Fibroblast of skin of right quadriceps (primary cell): ENCODE data around the gene IL1RAP.

ENCODE experiments used
- DNase-seq: peaks from one replicate; pipeline ENCODE4 v3.0.0-alpha.2; 2013

The IL1RAP gene

DNA sequence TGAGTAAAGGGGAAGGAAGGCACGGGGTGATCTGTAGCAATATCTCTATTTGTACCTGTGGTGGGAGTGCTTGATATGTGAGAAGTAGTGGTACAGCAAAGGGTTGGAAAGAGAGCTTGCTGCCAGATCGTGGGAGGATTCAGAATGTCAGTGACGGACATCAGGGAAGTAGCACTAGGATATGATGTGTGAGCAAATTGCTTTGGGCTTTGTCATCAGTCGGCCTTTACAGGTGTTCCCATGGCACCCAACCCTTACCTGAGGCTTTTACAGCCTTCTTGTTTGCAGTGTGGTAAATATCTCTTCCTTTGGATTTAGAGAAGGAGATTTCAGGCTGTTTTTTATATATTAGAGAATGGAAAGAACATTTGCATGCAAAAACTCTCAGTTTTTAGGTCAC is 29.8 kb downstream of the IL1RAP start:
- DNase-seq, result no peak

DNA sequence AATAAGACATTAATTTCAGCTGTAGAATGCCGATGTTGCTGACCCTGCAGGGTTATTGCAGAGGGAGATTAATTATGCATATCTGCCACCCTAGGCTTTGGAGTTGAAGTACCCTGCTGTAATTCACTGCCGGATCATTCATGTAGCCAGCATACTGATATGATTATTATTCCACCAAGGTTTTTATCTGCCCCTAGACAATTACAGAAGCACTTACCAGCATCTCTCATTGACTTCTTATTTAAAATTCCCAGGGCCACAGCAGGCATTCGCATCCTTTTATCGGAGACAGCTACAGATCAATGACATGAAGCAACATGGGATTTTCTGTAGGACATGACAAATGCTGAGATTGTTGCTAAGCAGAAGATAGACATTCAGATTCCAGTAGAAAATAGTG is 31.3 kb downstream of the IL1RAP start:
- no peak for DNase-seq

GRCh38 chr3:190546881-190547510 is 33.1 kb downstream of the IL1RAP start:
- DNase-seq, result no peak

- no peak for DNase-seq
Observed at GRCh38 chr3:190548031-190548656, 34.3 kb downstream of the IL1RAP start.

DNA sequence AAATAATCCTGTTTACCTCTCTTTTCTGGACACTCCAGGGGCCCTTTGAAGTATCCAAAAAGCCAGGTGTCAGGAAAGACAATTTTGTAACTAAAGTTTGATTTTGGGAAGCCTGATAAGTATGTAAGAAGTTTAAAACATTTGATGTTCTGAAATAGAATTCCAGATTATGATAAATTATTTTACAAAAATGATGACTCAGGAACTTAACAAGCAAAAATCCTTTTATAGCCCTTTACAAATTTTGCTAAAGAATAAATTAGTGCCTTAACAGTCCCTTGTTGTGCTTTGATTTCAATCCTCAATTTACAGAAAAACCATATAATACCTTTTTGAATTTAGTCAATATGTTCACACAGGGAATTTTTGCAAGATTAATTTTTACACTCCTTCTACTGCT is 38.1 kb downstream of the IL1RAP start:
- DNase-seq, result no peak

GRCh38 chr3:190552969-190553759 is 39.3 kb downstream of the IL1RAP start:
- DNase-seq, result no peak

DNA sequence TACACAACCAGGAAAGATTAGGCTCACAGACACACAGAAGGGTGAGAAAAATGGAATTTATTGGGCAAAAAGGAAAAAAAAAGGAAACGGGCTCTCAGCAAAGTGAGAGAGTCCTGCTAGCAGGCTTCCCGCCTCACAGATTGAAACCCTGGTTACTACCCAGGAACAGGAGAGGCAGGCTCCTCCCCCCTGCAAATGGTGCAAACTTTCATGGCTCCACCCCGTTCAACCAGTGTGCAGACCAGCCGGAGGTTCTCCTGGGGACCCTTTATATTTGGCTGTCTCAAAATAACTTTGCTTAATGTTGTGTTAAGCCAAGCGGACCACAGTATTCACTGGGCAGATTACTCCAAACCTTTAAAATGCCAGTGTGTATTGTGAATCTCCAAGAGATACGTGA is 40.3 kb downstream of the IL1RAP start:
- DNase-seq, result no peak

DNA sequence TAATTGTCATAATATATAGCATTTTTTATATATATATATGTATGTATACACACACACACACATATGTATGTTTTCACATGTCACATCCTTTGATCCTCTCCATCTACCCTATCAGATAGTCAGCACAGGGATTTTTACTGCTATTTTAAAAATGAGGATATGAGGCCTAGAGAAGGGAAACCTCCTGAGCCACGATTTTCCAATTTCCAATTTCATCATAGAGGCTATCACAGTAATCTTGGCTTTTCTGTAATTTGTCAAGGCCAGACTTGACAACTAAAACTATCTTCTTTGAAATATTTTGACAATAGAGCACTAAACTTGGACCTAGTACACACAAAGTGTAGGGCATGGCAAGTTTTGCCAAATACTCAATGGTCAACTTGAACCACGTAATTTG is 42.5 kb downstream of the IL1RAP start:
- no peak for DNase-seq

- DNase-seq, result no peak
Observed at GRCh38 chr3:190557296-190557695, 43.4 kb downstream of the IL1RAP start.

DNA sequence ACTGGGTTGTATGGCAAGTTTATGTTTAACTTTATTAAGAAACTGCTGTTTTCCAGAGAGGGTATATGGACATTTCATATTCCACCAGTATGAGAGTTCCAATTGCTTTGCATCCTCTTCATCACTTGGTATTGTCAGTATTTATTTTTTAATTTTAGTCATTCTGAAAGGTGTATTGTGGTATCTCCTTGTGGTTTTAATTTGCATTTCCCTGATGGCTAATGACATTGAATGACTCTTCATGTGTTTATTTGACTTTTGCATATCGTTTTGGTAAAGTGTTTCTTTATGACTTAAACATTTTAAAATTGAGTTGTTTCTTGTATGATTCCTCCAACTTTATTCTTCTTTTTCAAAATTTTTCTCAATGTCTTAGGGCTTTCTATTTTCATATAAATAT is 44.4 kb downstream of the IL1RAP start:
- no peak for DNase-seq

DNA sequence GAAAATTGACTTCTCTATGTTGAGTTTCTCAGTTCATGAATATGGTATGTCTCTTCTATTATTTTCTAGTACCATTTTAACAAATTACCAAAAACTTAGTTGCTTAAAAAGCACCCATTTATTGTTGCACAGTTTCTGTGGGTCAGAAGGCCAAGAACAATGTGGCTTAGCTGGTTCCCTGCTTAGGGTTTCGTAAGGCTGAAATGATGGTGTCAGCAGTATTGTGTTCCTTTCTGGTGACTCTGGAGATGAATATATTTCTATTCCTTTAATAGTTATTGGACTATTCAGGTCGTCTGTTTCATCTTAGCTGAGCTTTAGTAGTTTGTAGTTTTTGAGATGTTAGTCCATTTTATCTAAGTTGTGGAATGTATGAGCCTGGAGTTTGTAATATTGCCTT is 44.9 kb downstream of the IL1RAP start:
- DNase-seq, result no peak

DNA sequence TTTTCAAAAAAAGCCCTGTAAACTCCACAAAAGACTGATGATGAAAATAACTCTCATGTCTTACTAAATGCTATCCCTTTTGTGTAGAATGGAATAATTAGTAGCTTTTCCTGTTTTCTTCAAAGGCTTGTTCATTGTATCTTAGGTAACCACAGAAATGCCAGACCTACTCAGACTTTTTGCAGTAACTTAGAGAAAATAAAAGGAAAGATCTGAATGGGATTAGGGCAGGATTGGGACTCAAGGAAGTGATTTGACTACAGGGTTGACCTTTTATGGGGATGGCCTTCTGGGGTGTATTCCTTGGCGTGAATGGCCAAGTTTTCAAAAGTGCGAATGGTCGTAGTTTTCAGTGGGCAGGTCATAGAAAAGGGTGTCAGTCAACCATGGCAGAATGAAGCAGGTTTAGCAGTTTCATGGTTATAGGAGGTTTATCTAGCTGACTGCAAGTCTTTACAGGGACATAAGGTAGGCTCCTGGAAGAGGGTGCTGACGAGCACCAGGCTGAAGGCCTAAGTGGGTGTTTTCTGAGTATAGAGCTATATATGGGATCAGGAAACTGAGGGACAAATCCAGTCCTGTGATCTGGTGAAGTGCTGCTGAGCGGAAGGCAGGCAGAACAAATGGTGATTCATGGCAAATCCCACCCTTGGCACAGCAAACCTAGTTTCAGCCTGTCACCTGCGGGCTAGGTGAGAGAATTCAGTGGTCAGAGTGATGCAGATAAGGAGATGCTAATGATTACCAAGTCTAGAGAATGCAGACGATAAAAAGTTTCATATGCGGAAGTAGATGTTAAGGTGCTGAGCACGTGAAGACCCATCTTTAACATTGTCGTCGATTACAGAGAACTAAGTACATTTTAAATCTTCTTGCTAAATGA is 46.4 kb downstream of the IL1RAP start:
- DNase-seq, result no peak

GRCh38 chr3:190562866-190563510 is 49.1 kb downstream of the IL1RAP start:
- peak; percentile 42 for DNase-seq

DNA sequence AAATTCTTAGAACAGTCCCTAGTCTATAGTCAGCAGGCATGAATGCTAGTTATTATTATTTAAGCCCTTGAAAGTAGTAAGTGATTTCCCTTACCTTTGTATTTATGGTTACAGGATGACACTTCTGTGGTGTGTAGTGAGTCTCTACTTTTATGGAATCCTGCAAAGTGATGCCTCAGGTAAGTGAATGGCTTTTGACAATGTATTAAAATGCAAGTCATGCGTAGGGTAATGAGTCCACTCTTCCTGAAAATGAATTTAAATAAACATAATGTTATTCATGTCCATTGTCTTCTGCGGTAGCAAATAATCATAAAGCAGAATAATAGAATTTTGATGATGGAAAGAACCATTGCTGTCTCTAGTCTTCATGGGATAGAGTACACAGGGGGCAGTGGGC is 50.3 kb downstream of the IL1RAP start:
- DNase-seq, result no peak

DNA sequence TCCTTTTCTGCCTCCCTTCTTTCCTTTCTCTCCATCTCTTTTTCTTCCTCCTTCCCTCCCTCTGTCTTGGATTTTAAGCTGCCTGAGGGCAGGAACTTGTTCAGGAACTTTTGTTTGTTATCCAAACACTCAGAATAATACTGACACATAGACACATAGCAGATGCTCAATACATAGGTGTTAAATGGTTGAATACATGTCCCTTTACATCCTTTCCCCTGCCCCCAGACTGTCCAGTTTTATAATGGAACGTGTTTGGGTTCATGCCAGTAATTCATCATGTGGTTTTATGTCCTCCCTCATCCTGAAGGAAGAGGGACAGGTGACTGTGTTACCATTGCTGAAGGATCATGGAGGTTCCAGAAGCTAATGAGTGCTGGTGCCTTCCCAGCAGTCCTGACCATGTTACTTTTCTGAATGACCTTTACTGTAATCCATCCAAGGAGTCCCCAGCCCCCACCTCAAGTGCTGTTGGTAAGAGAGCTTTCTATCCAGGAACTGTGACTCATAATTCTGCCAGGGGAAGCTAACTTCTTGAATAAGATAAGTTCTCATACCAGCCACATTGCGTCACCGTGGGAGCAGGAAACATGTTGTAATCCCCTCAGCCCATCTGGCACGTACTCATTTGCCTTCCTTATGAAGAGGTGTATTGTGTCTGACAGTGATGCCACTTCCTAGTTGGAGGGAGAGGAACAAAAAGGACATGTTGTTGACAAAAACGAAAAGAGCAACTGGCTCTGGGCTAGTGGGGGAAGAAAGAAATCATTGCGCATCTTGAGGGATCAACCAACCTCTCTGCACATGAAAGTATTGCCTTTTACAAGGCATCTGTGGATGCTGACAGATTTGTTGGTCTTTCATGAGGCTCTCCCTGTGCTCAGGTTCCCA is 52.4 kb downstream of the IL1RAP start:
- peak; percentile 100 for DNase-seq

DNA sequence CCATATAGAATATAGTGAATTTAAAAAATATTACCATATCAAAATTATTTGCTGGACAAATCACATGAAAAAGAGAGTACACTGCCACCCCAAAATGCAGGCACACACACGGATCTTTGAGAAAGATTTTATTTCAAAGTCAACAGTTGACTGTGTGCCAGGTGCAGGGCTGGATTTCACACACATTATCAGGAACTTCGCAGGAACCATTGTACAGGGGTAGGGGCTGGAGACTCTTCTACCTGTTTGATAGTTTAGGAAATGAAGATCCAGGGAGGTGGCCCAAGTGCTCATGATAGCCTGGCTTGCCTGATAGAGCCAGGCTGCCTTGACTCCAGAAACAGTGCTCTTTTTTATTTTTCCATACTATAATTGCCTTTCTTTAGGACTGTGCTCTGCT is 54.2 kb downstream of the IL1RAP start:
- DNase-seq, result no peak

DNA sequence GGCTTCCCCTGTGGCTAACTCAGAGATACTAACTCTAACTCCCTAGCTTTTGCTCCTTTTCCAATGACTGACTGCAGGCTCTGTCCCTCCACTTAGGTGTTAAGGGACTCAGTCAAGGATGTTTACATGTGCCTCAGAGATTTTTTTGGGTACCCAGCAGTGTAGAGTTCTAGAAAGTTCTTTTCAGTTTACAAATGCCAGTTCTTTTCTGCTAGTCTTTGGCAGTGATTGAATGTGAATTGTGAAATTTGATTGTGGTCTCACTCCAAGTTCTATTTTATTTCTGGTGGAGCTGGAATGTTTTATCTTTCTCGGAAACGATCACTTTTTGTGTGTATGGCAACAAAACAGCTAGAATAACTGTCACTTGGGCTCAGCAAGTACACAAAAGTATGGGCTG is 60.6 kb downstream of the IL1RAP start:
- no peak for DNase-seq

DNA sequence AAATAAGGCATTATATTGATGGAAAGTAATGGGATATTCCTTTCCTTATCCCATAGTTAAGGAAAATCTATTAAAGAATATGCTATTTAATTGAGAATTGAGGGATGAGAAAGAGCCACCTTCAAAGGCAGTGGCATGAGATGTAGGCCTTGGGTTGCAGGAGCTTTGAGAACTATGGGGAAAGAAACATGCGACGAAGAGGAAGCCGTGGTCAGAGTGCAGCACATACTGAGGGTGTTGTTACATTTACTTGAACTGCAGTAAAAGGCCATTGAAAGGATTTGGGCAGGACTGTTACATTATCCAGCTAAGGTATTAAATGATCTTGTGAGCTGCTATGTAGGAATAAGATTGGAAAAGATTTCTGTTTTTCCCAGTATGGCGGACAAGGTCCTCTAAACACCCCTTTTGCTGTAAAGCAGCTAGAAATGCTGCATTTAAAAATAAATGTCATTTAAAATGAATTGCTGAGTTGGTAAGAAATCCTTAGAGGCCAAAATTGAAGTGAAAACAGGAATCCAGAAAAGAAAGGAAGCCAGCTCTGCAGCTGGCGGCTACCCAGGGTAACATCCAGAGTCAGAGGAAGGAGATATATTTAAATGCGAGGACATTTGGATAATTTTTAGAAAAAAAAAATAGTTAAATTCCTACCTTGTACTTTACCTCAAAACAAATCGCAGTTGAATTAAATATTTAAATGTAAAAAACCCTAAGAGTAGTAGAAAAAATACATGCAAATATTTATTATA is 61.7 kb downstream of the IL1RAP start:
- DNase-seq, result no peak

DNA sequence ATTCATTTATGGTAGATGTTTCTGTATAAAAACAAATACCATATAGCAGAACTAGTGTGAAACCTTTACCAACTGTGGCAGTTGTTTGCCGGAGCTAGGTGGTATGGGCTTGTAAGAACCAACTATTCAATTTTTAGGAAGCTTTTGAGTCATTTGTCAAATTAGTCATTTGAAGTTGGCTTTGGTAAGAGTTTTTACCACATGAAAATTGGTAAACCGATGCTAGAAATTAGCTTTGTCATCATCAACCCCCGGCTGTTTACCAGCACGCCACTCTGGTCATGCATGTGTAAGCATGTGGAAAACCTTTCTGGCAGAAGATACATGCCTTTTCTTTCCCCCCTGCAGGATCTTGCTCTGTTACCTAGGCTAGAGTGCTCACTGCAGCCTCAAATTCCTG is 63.3 kb downstream of the IL1RAP start:
- DNase-seq, result no peak

- DNase-seq, result no peak
Observed at GRCh38 chr3:190579514-190580137, 65.7 kb downstream of the IL1RAP start.
